ENCODE measurements around the gene CCL20.

Gene CCL20

GRCh38 chr2:227805578-227805977, 8.1 kb upstream of the CCL20 start:
- H3K4me3 ChIP-seq (ENCODE audit: low read length), result no peak overlapping the region
- no peaks in the 10 kb centered on the region for H3K27me3 ChIP-seq (ENCODE audit: insufficient read depth, low read length)
- H3K9me3 ChIP-seq (ENCODE audit: insufficient read depth, low read depth, low read length), result no peaks in the 10 kb centered on the region
- no peaks in the 10 kb centered on the region for H3K36me3 ChIP-seq (ENCODE audit: insufficient read depth, low read length)
- H3K4me1 ChIP-seq (ENCODE audit: insufficient read depth, low read length), result 0 out of 2 replicates have a peak, but pooled peaks cover 6% of the 10 kb centered on the region
- H3K9ac ChIP-seq (ENCODE audit: low read depth, low read length), result no peak overlapping the region
- H3K27ac ChIP-seq (ENCODE audit: low read depth, low read length), result no peak overlapping the region
- WGBS, result 94% methylated on average over 15 of the region's 15 CpGs

GRCh38 chr2:227808936-227809335, 4.7 kb upstream of the CCL20 start:
- no peaks in the 10 kb centered on the region for H3K27me3 ChIP-seq (ENCODE audit: insufficient read depth, low read length)
- H3K9me3 ChIP-seq (ENCODE audit: insufficient read depth, low read depth, low read length), result no peaks in the 10 kb centered on the region
- no peak overlapping the region for H3K9ac ChIP-seq (ENCODE audit: low read depth, low read length)
- H3K4me3 ChIP-seq (ENCODE audit: low read length), result no peak overlapping the region
- H3K36me3 ChIP-seq (ENCODE audit: insufficient read depth, low read length), result no peaks in the 10 kb centered on the region
- WGBS, result no CpG with 5 or more reads among the region's 1 CpG
- H3K4me1 ChIP-seq (ENCODE audit: insufficient read depth, low read length), result peaks cover 18% of the 10 kb centered on the region
- no peak overlapping the region for H3K27ac ChIP-seq (ENCODE audit: low read depth, low read length)

- Histone ChIP-seq H3K9ac (ENCODE audit: low read depth, low read length) (no peak overlapping the region), H3K4me3 (ENCODE audit: low read length) (no peak overlapping the region), H3K36me3 (ENCODE audit: insufficient read depth, low read length) (no peaks in the 10 kb centered on the region), H3K4me1 (ENCODE audit: insufficient read depth, low read length) (peaks cover 11% of the 10 kb centered on the region), H3K27ac (ENCODE audit: low read depth, low read length) (no peak overlapping the region), H3K27me3 (ENCODE audit: insufficient read depth, low read length) (no peaks in the 10 kb centered on the region), H3K9me3 (ENCODE audit: insufficient read depth, low read depth, low read length) (no peaks in the 10 kb centered on the region)
- WGBS, result 98% methylated on average over 3 of the region's 4 CpGs
Observed at GRCh38 chr2:227812001-227812400, 1.6 kb upstream of the CCL20 start.

GRCh38 chr2:227813229-227813561, 447 bp upstream of the CCL20 start:
- H3K27me3 ChIP-seq (ENCODE audit: insufficient read depth, low read length), result no peaks in the 10 kb centered on the region
- WGBS, result 96% methylated on average over 2 of the region's 2 CpGs

GRCh38 chr2:227815066-227815465, 1.4 kb downstream of the CCL20 start:
- Histone ChIP-seq H3K4me1 (ENCODE audit: insufficient read depth, low read length) (peaks cover 22% of the 10 kb centered on the region), H3K27ac (ENCODE audit: low read depth, low read length) (no peak overlapping the region), H3K27me3 (ENCODE audit: insufficient read depth, low read length) (no peaks in the 10 kb centered on the region), H3K4me3 (ENCODE audit: low read length) (no peak overlapping the region), H3K9me3 (ENCODE audit: insufficient read depth, low read depth, low read length) (no peaks in the 10 kb centered on the region), H3K9ac (ENCODE audit: low read depth, low read length) (no peak overlapping the region), H3K36me3 (ENCODE audit: insufficient read depth, low read length) (no peaks in the 10 kb centered on the region)
- 95% methylated on average over 3 of the region's 3 CpGs for WGBS

More at GRCh38 chr2:227813229-227813561, 447 bp upstream of the CCL20 start:
- peaks cover 19% of the 10 kb centered on the region for H3K4me1 ChIP-seq (ENCODE audit: insufficient read depth, low read length)
- H3K9ac ChIP-seq (ENCODE audit: low read depth, low read length), result no peak overlapping the region
- H3K9me3 ChIP-seq (ENCODE audit: insufficient read depth, low read depth, low read length), result no peaks in the 10 kb centered on the region
- no peak overlapping the region for H3K4me3 ChIP-seq (ENCODE audit: low read length)
- H3K27ac ChIP-seq (ENCODE audit: low read depth, low read length), result no peak overlapping the region
- H3K36me3 ChIP-seq (ENCODE audit: insufficient read depth, low read length), result no peaks in the 10 kb centered on the region

- Histone ChIP-seq H3K36me3 (ENCODE audit: insufficient read depth, low read length) (no peaks in the 10 kb centered on the region), H3K27ac (ENCODE audit: low read depth, low read length) (no peak overlapping the region), H3K27me3 (ENCODE audit: insufficient read depth, low read length) (no peaks in the 10 kb centered on the region), H3K4me1 (ENCODE audit: insufficient read depth, low read length) (peaks cover 17% of the 10 kb centered on the region), H3K9ac (ENCODE audit: low read depth, low read length) (no peak overlapping the region), H3K4me3 (ENCODE audit: low read length) (no peak overlapping the region), H3K9me3 (ENCODE audit: insufficient read depth, low read depth, low read length) (no peaks in the 10 kb centered on the region)
- WGBS, result 90% methylated on average over 1 of the region's 2 CpGs
Observed at GRCh38 chr2:227816507-227817294, 3.1 kb downstream of the CCL20 start.

- Histone ChIP-seq H3K9ac (ENCODE audit: low read depth, low read length) (no peak overlapping the region), H3K9me3 (ENCODE audit: insufficient read depth, low read depth, low read length) (no peaks in the 10 kb centered on the region), H3K27ac (ENCODE audit: low read depth, low read length) (no peak overlapping the region), H3K27me3 (ENCODE audit: insufficient read depth, low read length) (no peaks in the 10 kb centered on the region), H3K4me1 (ENCODE audit: insufficient read depth, low read length) (peaks cover 17% of the 10 kb centered on the region), H3K36me3 (ENCODE audit: insufficient read depth, low read length) (no peaks in the 10 kb centered on the region), H3K4me3 (ENCODE audit: low read length) (no peak overlapping the region)
- no CpG with 5 or more reads among the region's 1 CpG for WGBS
Observed at GRCh38 chr2:227817336-227817735, 3.7 kb downstream of the CCL20 start.

- no peak overlapping the region for H3K4me3 ChIP-seq (ENCODE audit: low read length)
- WGBS, result 46% methylated on average over 10 of the region's 10 CpGs
- no peaks in the 10 kb centered on the region for H3K27me3 ChIP-seq (ENCODE audit: insufficient read depth, low read length)
- no peak overlapping the region for H3K27ac ChIP-seq (ENCODE audit: low read depth, low read length)
- no peaks in the 10 kb centered on the region for H3K9me3 ChIP-seq (ENCODE audit: insufficient read depth, low read depth, low read length)
- H3K9ac ChIP-seq (ENCODE audit: low read depth, low read length), result no peak overlapping the region
- H3K4me1 ChIP-seq (ENCODE audit: insufficient read depth, low read length), result peaks cover 14% of the 10 kb centered on the region
- H3K36me3 ChIP-seq (ENCODE audit: insufficient read depth, low read length), result no peaks in the 10 kb centered on the region
Observed at GRCh38 chr2:227817850-227818674, 4.4 kb downstream of the CCL20 start.

GRCh38 chr2:227818675-227819397, 5.2 kb downstream of the CCL20 start:
- 87% methylated on average over 8 of the region's 9 CpGs for WGBS
- Histone ChIP-seq H3K27me3 (ENCODE audit: insufficient read depth, low read length) (no peaks in the 10 kb centered on the region), H3K4me1 (ENCODE audit: insufficient read depth, low read length) (peaks cover 10% of the 10 kb centered on the region; the same call in 1 of the 2 replicates), H3K9me3 (ENCODE audit: insufficient read depth, low read depth, low read length) (no peaks in the 10 kb centered on the region), H3K4me3 (ENCODE audit: low read length) (no peak overlapping the region), H3K9ac (ENCODE audit: low read depth, low read length) (no peak overlapping the region), H3K27ac (ENCODE audit: low read depth, low read length) (no peak overlapping the region), H3K36me3 (ENCODE audit: insufficient read depth, low read length) (no peaks in the 10 kb centered on the region)

- H3K27ac ChIP-seq (ENCODE audit: low read depth, low read length), result no peak overlapping the region
- H3K4me3 ChIP-seq (ENCODE audit: low read length), result no peak overlapping the region
- no peaks in the 10 kb centered on the region for H3K9me3 ChIP-seq (ENCODE audit: insufficient read depth, low read depth, low read length)
- no peaks in the 10 kb centered on the region for H3K36me3 ChIP-seq (ENCODE audit: insufficient read depth, low read length)
- H3K4me1 ChIP-seq (ENCODE audit: insufficient read depth, low read length), result peaks cover 10% of the 10 kb centered on the region; the same call in 1 of the 2 replicates
- H3K9ac ChIP-seq (ENCODE audit: low read depth, low read length), result no peak overlapping the region
- WGBS, result 93% methylated on average over 3 of the region's 3 CpGs
- no peaks in the 10 kb centered on the region for H3K27me3 ChIP-seq (ENCODE audit: insufficient read depth, low read length)
Observed at GRCh38 chr2:227819398-227819697, 5.7 kb downstream of the CCL20 start.
